DND-41 (cell line): ENCODE results near the gene NOTCH4.

ENCODE experiments used
- EZH2 ChIP-seq: IDR thresholded peaks from 3 replicates; pipeline ENCODE4 v1.6.1; 2012; ENCODE audit warnings: borderline replicate concordance, low read depth, mild to moderate bottlenecking, moderate library complexity, low read length, inconsistent platforms; ENCODE audit not compliant: severe bottlenecking
- TF ChIP-seq, protein P1 (sequence below): IDR thresholded peaks from 2 replicates; pipeline ENCODE4 v1.5.1; 2012; ENCODE audit warnings: borderline replicate concordance, low read length, moderate library complexity, mild to moderate bottlenecking; ENCODE audit not compliant: poor library complexity, severe bottlenecking; ENCODE audit errors: extremely low read depth

DNA sequence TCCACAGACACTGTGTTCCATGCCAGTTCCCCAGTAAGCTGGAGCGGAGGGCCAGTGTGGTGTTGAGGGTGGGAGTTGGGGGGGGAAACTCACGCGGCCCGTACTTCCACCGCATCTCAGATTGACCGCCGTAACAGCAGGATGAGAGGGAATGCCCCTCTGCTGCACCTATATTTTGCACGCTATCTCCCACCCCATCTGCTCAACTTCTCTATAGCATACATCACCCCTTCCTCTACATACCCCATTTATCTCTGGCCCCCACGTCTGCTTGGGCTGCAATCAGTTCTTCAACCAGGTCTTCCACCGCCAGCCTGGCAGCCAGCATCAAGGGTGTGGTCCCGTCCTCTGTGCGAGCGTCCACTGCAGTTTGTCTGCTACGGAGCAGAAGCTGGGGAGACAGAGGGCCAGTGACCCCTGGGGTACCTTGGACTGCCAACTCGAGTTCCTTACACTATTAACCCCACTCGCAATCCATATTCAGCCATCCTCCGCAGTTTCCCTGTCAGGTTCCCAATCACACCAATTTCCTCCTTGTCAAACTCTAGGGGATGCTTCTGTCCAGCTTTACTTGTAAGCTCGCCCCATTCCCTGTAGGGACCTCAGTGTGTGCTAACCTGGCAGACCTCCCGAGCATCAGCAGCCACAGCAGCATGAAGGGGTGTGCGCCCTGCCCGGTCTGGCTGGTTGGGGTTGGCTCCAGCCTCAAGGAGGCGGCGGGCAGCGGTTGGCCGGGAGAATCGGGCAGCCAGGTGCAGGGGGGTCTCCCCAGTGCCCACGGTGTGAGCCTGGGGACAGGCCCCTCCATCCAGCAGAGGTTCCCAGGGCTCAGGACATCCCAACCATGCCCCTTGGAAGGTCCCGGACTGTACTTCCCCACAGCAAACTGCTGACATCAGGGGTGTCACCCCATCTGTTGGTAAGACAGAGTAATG lies 26.9 kb downstream of the NOTCH4 start:
- TF ChIP-seq, protein P1, sequence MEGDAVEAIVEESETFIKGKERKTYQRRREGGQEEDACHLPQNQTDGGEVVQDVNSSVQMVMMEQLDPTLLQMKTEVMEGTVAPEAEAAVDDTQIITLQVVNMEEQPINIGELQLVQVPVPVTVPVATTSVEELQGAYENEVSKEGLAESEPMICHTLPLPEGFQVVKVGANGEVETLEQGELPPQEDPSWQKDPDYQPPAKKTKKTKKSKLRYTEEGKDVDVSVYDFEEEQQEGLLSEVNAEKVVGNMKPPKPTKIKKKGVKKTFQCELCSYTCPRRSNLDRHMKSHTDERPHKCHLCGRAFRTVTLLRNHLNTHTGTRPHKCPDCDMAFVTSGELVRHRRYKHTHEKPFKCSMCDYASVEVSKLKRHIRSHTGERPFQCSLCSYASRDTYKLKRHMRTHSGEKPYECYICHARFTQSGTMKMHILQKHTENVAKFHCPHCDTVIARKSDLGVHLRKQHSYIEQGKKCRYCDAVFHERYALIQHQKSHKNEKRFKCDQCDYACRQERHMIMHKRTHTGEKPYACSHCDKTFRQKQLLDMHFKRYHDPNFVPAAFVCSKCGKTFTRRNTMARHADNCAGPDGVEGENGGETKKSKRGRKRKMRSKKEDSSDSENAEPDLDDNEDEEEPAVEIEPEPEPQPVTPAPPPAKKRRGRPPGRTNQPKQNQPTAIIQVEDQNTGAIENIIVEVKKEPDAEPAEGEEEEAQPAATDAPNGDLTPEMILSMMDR: peak; percentile 16
- no peak for TF ChIP-seq EZH2
